HCT116 (cell line): ENCODE data around the gene ANKRD23. TPM values are rescaled to one million over a fixed set of nuclear protein-coding genes. Genes with fewer than 3 reads are reported as not detected.

Experiments used
- ATAC-seq: fragments of 200-7000 bp; cut with Tn5 transposase; 2 replicates; pipeline ENCODE4 v1.9.1; 2020; ENCODE audit warnings: mild to moderate bottlenecking, moderate library complexity
- BruUV-seq: library from RNA; stranded (reverse); fragments of 400-500 nt; replicated peaks from 2 replicates; lab custom pipeline; 2021; lab: Mats Ljungman, UMichigan
- CTCF ChIA-PET: fragments of 300-600 bp; sonication (Branson Sonifier 250); formaldehyde crosslinking; loops from one replicate; lab custom pipeline; 2021; ENCODE audit warnings: antibody characterized with exemption; lab: Charles Lee
- POLR2A ChIA-PET: fragments of 300-600, 350-600 bp; sonication (Branson Sonifier 250); formaldehyde crosslinking; loops from one replicate; lab custom pipeline; 2021; ENCODE audit warnings: antibody characterized with exemption; lab: Charles Lee
- RAD21 ChIA-PET, 2 experiments: fragments of 300-600 bp; sonication (Branson Sonifier 250); formaldehyde crosslinking; loops; one replicate each; lab custom pipeline; 2023; ENCODE audit warnings: low total read pairs in 2 of 2; ENCODE audit not compliant: uncharacterized antibody in 2 of 2, unreplicated experiment in 2 of 2, low non-redundant PET in 1 of 2; lab: Charles Lee
- DNase-seq: peaks from one replicate; pipeline ENCODE4 v3.0.0-alpha.2; 2010; ENCODE audit warnings: low read depth, low spot score
- H2AFZ ChIP-seq: fragments of 200-600 bp; shearing (Covaris generic), sonication (generic); 2 replicates; pipeline ENCODE4 v1.6.1; 2017; ENCODE audit warnings: low read depth, mixed run types, mixed read lengths, antibody characterized with exemption, low read length; ENCODE audit not compliant: poor library complexity, severe bottlenecking
- H3K27ac ChIP-seq: 2 replicates; pipeline ENCODE4 v1.5.1; 2012; ENCODE audit warnings: low read depth, low read length
- H3K27me3 ChIP-seq: fragments of 200-600 bp; sonication (generic); 2 replicates; pipeline ENCODE4 v1.6.1; 2016; ENCODE audit warnings: mixed run types, low read length, mixed read lengths; ENCODE audit not compliant: insufficient read depth
- H3K36me3 ChIP-seq, 2 experiments: fragments of 200-500 bp in 1 of 2; fragments of 200-600 bp in 1 of 2; sonication (Bioruptor generic) in 1 of 2; sonication (generic) in 1 of 2; 2 replicates each; pipeline versions ENCODE4 v1.5.1 to v1.6.1; 2014 to 2016; ENCODE audit warnings: low read length in 2 of 2, inconsistent platforms in 1 of 2, mixed read lengths in 1 of 2, mixed run types in 1 of 2; ENCODE audit not compliant: insufficient read depth in 2 of 2, control insufficient read depth in 1 of 2
- H3K4me1 ChIP-seq, 2 experiments: fragments of 200-600 bp in 1 of 2; sonication (generic) in 1 of 2; 2 replicates each; pipeline versions ENCODE4 v1.5.1 to v1.6.1; 2012 to 2017; ENCODE audit warnings: low read length in 2 of 2, inconsistent platforms in 1 of 2, mild to moderate bottlenecking in 1 of 2, mixed read lengths in 1 of 2, mixed run types in 1 of 2, moderate library complexity in 1 of 2; ENCODE audit not compliant: insufficient read depth in 2 of 2, control insufficient read depth in 1 of 2
- H3K4me2 ChIP-seq: fragments of 200-600 bp; sonication (generic); 2 replicates; pipeline ENCODE4 v1.6.1; 2017; ENCODE audit warnings: mixed run types, low read length, mixed read lengths
- H3K4me3 ChIP-seq, 2 experiments: fragments of 200-600 bp in 1 of 2; sonication (generic) in 1 of 2; replicated peaks in 1 of 2; 2 replicates each; pipeline ENCODE4 v1.5.1; 2011 to 2016; ENCODE audit warnings: low read length in 2 of 2, control low read depth in 1 of 2, low read depth in 1 of 2, mild to moderate bottlenecking in 1 of 2, mixed read lengths in 1 of 2, mixed run types in 1 of 2
- H3K79me2 ChIP-seq: fragments of 200-600 bp; sonication (generic); 2 replicates; pipeline ENCODE4 v1.6.1; 2017; ENCODE audit warnings: mild to moderate bottlenecking, mixed run types, low read length, moderate library complexity, mixed read lengths; ENCODE audit not compliant: insufficient read depth
- H3K9ac ChIP-seq: fragments of 200-600 bp; sonication (generic); 2 replicates; pipeline ENCODE4 v1.6.1; 2016; ENCODE audit warnings: low read length, mixed read lengths
- H3K9me2 ChIP-seq: fragments of 200-600 bp; sonication (generic), shearing (Covaris generic); 2 replicates; pipeline ENCODE4 v1.6.1; 2017; ENCODE audit warnings: mixed run types, mild to moderate bottlenecking, moderate library complexity; ENCODE audit not compliant: insufficient read depth
- H3K9me3 ChIP-seq, 2 experiments: fragments of 200-500 bp in 1 of 2; fragments of 200-600 bp in 1 of 2; sonication (Bioruptor generic) in 1 of 2; sonication (generic) in 1 of 2; 2 replicates each; pipeline ENCODE4 v1.6.1; 2014 to 2017; ENCODE audit warnings: low read length in 2 of 2, mixed read lengths in 2 of 2, inconsistent platforms in 1 of 2, low read depth in 1 of 2, mild to moderate bottlenecking in 1 of 2, mixed run types in 1 of 2, moderate library complexity in 1 of 2; ENCODE audit not compliant: control insufficient read depth in 1 of 2, insufficient read depth in 1 of 2
- H4K20me1 ChIP-seq: fragments of 200-600 bp; sonication (generic), shearing (Covaris generic); 2 replicates; pipeline ENCODE4 v1.6.1; 2017; ENCODE audit warnings: mixed run types, mild to moderate bottlenecking, moderate library complexity; ENCODE audit not compliant: insufficient read depth
- CBX3 ChIP-seq: IDR thresholded peaks from 2 replicates; pipeline ENCODE4 v1.6.1; 2012; ENCODE audit warnings: low read depth
- EGR1 ChIP-seq: IDR thresholded peaks from 2 replicates; pipeline ENCODE4 v1.6.1; 2012; ENCODE audit warnings: low read depth
- ELF1 ChIP-seq: IDR thresholded peaks from 2 replicates; pipeline ENCODE4 v1.6.1; 2012; ENCODE audit warnings: low read depth, borderline replicate concordance
- FOSL1 ChIP-seq: IDR thresholded peaks from 2 replicates; pipeline ENCODE4 v1.6.1; 2012; ENCODE audit warnings: low read depth
- POLR2A ChIP-seq: IDR thresholded peaks from 2 replicates; pipeline ENCODE4 v1.7.0; 2011; ENCODE audit warnings: borderline replicate concordance; ENCODE audit not compliant: insufficient read depth, insufficient read length; ENCODE audit errors: extremely low read depth
- POLR2AphosphoS5 ChIP-seq: IDR thresholded peaks from 2 replicates; pipeline ENCODE4 v1.6.1; 2011; ENCODE audit warnings: mild to moderate bottlenecking, low read depth, low read length, moderate library complexity
- RAD21 ChIP-seq: IDR thresholded peaks from 2 replicates; pipeline ENCODE4 v1.6.1; 2012; ENCODE audit warnings: low read depth, mild to moderate bottlenecking
- SRF ChIP-seq: IDR thresholded peaks from 2 replicates; pipeline ENCODE4 v1.6.1; 2012; ENCODE audit warnings: low read depth
- YY1 ChIP-seq: IDR thresholded peaks from 2 replicates; pipeline ENCODE4 v1.6.1; 2011; ENCODE audit warnings: low read length, low read depth, moderate library complexity, mild to moderate bottlenecking; ENCODE audit not compliant: insufficient replicate concordance; ENCODE audit errors: extremely low read depth
- ZFX ChIP-seq: fragments of 450-650 bp; IDR thresholded peaks from 2 replicates; pipeline ENCODE4 v1.6.1; 2017
- ZNF274 ChIP-seq: fragments of 200-500 bp; sonication (Bioruptor generic); IDR thresholded peaks from 2 replicates; pipeline ENCODE4 v1.6.1; 2014; ENCODE audit warnings: mild to moderate bottlenecking, low read depth, low read length, inconsistent platforms
- intact Hi-C: fragments of 100-400 bp; cut with micrococcal nuclease; formaldehyde crosslinking; loops from 2 replicates; pipeline ENCODE4 v1.10.0; 2022
- total RNA-seq: library from RNA; stranded (reverse); gene quantifications from one replicate; pipeline ENCODE4 v1.2.1, GENCODE V29; 2021; ENCODE audit not compliant: unreplicated experiment
- TF ChIP-seq, protein P1 (sequence below): IDR thresholded peaks from 2 replicates; pipeline ENCODE4 v1.6.1; 2012; ENCODE audit warnings: low read depth
- TF ChIP-seq, protein P2 (sequence below): IDR thresholded peaks from 2 replicates; pipeline ENCODE4 v1.6.1; 2011; ENCODE audit warnings: mild to moderate bottlenecking, low read length, moderate library complexity; ENCODE audit not compliant: insufficient replicate concordance; ENCODE audit errors: extremely low read depth
- TF ChIP-seq, protein P3 (sequence below), 3 experiments: fragments of 200-600 bp in 1 of 3; sonication (generic) in 1 of 3; IDR thresholded peaks in 2 of 3; conservative IDR thresholded peaks in 1 of 3; 2 replicates each; pipeline ENCODE4 v1.5.1; 2012 to 2017; ENCODE audit warnings: low read depth in 2 of 3, low read length in 2 of 3, antibody characterized with exemption in 1 of 3, borderline replicate concordance in 1 of 3, control low read depth in 1 of 3, mild to moderate bottlenecking in 1 of 3, mixed read lengths in 1 of 3, mixed run types in 1 of 3, moderate library complexity in 1 of 3; ENCODE audit not compliant: insufficient read depth in 1 of 3

Gene ANKRD23
- total RNA-seq, 1 experiment from 2014 or later: 1.4 TPM

DNA sequence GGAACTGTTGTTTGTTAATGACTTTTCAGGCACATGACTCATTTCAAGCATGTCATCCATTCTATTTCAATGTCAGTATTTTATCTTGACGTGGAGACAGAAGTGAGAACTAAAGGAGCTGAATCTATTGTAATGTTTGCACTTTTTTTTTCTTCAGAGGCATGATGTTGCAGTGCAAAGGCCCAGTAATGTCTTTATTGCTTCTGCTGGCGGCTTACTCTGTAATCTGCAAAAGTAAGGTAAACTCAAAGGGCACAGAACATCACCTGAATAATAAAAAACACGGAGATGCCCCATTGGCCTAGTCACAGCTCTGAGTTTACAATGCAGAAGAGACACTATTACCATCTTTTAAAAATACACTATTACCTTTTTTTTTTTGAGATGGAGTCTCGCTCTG is 30.2 kb downstream of the ANKRD23 start:
- Histone ChIP-seq H3K36me3 (peaks cover 0 to 3% of the 10 kb centered on the region in 2 experiments; a peak in 2 of 4 replicates), H3K9me3 (no peaks in the 10 kb centered on the region), H3K27me3 (no peaks in the 10 kb centered on the region), H3K9me2 (no peaks in the 10 kb centered on the region), H4K20me1 (no peaks in the 10 kb centered on the region), H2AFZ (no peak overlapping the region), H3K79me2 (peaks cover 17% of the 10 kb centered on the region), H3K9ac (no peak overlapping the region), H3K4me1 (peaks cover 11 to 21% of the 10 kb centered on the region in 2 experiments), H3K27ac (no peak overlapping the region), H3K4me3 (no peak overlapping the region), H3K4me2 (no peak overlapping the region)
- intact Hi-C loops: no loop called here
- ChIA-PET POLR2A (no interaction called here), CTCF (no interaction called here), RAD21 (no interaction called here)
- TSS peak; percentile 35 for BruUV-seq
- DNase-seq: no peak
- no peak for ATAC-seq
- TF ChIP-seq YY1: no peak

DNA sequence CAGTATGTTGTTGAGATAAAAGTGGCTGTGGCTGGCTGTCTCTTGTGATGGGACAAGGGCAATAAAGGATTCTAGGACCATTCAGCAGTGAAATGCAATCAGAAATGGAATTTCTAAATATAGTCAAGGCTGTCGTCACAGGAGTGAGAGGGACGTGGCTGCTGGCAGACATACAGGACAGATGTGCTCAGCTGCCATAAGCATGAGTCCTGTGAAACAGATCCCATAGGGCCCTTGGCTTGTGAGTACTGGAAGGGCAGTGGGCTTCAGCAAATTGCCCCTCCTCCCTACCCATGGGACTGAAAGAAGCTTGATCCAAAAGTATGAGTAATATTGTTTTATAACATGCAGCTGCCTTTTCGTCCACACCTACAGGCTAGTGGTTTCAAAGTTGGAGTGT is 31.9 kb downstream of the ANKRD23 start:
- H3K4me3 ChIP-seq: no peak overlapping the region
- TF ChIP-seq EGR1 (no peak), POLR2A (no peak), RAD21 (no peak), FOSL1 (no peak), ZNF274 (no peak), CBX3 (no peak), POLR2AphosphoS5 (no peak), ELF1 (no peak), SRF (no peak), ZFX (no peak)
- TF ChIP-seq, protein P1, sequence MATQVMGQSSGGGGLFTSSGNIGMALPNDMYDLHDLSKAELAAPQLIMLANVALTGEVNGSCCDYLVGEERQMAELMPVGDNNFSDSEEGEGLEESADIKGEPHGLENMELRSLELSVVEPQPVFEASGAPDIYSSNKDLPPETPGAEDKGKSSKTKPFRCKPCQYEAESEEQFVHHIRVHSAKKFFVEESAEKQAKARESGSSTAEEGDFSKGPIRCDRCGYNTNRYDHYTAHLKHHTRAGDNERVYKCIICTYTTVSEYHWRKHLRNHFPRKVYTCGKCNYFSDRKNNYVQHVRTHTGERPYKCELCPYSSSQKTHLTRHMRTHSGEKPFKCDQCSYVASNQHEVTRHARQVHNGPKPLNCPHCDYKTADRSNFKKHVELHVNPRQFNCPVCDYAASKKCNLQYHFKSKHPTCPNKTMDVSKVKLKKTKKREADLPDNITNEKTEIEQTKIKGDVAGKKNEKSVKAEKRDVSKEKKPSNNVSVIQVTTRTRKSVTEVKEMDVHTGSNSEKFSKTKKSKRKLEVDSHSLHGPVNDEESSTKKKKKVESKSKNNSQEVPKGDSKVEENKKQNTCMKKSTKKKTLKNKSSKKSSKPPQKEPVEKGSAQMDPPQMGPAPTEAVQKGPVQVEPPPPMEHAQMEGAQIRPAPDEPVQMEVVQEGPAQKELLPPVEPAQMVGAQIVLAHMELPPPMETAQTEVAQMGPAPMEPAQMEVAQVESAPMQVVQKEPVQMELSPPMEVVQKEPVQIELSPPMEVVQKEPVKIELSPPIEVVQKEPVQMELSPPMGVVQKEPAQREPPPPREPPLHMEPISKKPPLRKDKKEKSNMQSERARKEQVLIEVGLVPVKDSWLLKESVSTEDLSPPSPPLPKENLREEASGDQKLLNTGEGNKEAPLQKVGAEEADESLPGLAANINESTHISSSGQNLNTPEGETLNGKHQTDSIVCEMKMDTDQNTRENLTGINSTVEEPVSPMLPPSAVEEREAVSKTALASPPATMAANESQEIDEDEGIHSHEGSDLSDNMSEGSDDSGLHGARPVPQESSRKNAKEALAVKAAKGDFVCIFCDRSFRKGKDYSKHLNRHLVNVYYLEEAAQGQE: no peak
- TF ChIP-seq, protein P2, sequence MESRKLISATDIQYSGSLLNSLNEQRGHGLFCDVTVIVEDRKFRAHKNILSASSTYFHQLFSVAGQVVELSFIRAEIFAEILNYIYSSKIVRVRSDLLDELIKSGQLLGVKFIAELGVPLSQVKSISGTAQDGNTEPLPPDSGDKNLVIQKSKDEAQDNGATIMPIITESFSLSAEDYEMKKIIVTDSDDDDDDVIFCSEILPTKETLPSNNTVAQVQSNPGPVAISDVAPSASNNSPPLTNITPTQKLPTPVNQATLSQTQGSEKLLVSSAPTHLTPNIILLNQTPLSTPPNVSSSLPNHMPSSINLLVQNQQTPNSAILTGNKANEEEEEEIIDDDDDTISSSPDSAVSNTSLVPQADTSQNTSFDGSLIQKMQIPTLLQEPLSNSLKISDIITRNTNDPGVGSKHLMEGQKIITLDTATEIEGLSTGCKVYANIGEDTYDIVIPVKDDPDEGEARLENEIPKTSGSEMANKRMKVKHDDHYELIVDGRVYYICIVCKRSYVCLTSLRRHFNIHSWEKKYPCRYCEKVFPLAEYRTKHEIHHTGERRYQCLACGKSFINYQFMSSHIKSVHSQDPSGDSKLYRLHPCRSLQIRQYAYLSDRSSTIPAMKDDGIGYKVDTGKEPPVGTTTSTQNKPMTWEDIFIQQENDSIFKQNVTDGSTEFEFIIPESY: no peak
- TF ChIP-seq, protein P3, sequence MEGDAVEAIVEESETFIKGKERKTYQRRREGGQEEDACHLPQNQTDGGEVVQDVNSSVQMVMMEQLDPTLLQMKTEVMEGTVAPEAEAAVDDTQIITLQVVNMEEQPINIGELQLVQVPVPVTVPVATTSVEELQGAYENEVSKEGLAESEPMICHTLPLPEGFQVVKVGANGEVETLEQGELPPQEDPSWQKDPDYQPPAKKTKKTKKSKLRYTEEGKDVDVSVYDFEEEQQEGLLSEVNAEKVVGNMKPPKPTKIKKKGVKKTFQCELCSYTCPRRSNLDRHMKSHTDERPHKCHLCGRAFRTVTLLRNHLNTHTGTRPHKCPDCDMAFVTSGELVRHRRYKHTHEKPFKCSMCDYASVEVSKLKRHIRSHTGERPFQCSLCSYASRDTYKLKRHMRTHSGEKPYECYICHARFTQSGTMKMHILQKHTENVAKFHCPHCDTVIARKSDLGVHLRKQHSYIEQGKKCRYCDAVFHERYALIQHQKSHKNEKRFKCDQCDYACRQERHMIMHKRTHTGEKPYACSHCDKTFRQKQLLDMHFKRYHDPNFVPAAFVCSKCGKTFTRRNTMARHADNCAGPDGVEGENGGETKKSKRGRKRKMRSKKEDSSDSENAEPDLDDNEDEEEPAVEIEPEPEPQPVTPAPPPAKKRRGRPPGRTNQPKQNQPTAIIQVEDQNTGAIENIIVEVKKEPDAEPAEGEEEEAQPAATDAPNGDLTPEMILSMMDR (IDR thresholded peaks at IDR 0.05 in 2 of 3, conservative IDR thresholded peaks at IDR 0.05 in 1 of 3; ENCODE audit: borderline replicate concordance in 1 of 3, insufficient read depth in 1 of 3, low read depth in 2 of 3, low read length in 2 of 3): no peak

More for the DNA sequence above, 31.9 kb downstream of the ANKRD23 start:
- BruUV-seq: no TSS peak
- no peak overlapping the region for H2AFZ ChIP-seq
- H3K4me1 ChIP-seq: peaks cover 2 to 9% of the 10 kb centered on the region in 2 experiments; a peak in 1 of 4 replicates
- H4K20me1 ChIP-seq: no peaks in the 10 kb centered on the region
- no peaks in the 10 kb centered on the region for H3K27me3 ChIP-seq
- H3K27ac ChIP-seq: no peak overlapping the region
- RAD21 ChIA-PET: no interaction called here
- DNase-seq (no peak), ATAC-seq (no peak)
- no peaks in the 10 kb centered on the region for H3K9me2 ChIP-seq
- CTCF ChIA-PET: no interaction called here
- no peaks in the 10 kb centered on the region for H3K9me3 ChIP-seq
- POLR2A ChIA-PET: no interaction called here
- H3K9ac ChIP-seq: no peak overlapping the region
- H3K79me2 ChIP-seq: no peaks in the 10 kb centered on the region
- intact Hi-C loops: no loop called here
- H3K36me3 ChIP-seq: no peaks in the 10 kb centered on the region; a peak in 1 of 4 replicates
- H3K4me2 ChIP-seq: no peak overlapping the region
